KMS-11 (cell line): ENCODE measurements around the gene METTL4.
A peak's percentile ranks its signal among the peaks of the same experiment; 100 is the strongest.

Experiments
- H2AFZ ChIP-seq: fragments of 200-600 bp; sonication (generic); 2 replicates; pipeline ENCODE4 v1.6.1; 2016; ENCODE audit warnings: antibody characterized with exemption, mixed run types, low read depth
- H3K27ac ChIP-seq: fragments of 200-600 bp; sonication (generic); 2 replicates; pipeline ENCODE4 v1.6.1; 2016; ENCODE audit warnings: mild to moderate bottlenecking, mixed run types
- H3K27me3 ChIP-seq: fragments of 200-600 bp; sonication (generic); 2 replicates; pipeline ENCODE4 v1.6.1; 2017; ENCODE audit warnings: mild to moderate bottlenecking, low read depth, mixed run types, moderate library complexity; ENCODE audit not compliant: insufficient read depth
- H3K36me3 ChIP-seq: fragments of 200-600 bp; sonication (generic); 2 replicates; pipeline ENCODE4 v1.6.1; 2017; ENCODE audit warnings: mild to moderate bottlenecking, mixed run types; ENCODE audit not compliant: insufficient read depth
- H3K4me1 ChIP-seq: fragments of 200-600 bp; sonication (generic); 2 replicates; pipeline ENCODE4 v1.6.1; 2016; ENCODE audit warnings: mild to moderate bottlenecking, low read depth, mixed run types; ENCODE audit not compliant: poor library complexity, severe bottlenecking
- H3K4me2 ChIP-seq: fragments of 200-600 bp; sonication (generic); 2 replicates; pipeline ENCODE4 v1.7.0; 2016; ENCODE audit warnings: mild to moderate bottlenecking, mixed run types
- H3K4me3 ChIP-seq: fragments of 200-600 bp; sonication (generic); IDR thresholded peaks from 2 replicates; pipeline ENCODE4 v1.6.1; 2017; ENCODE audit warnings: low read depth, low read length, mixed read lengths; ENCODE audit not compliant: insufficient read depth
- H3K79me2 ChIP-seq: fragments of 200-600 bp; sonication (generic); 2 replicates; pipeline ENCODE4 v1.6.1; 2016; ENCODE audit warnings: low read depth, mixed run types; ENCODE audit not compliant: insufficient read depth
- H3K9ac ChIP-seq: fragments of 200-600 bp; sonication (generic); 2 replicates; pipeline ENCODE4 v1.6.1; 2016; ENCODE audit warnings: mild to moderate bottlenecking, mixed run types
- H4K20me1 ChIP-seq: fragments of 200-600 bp; sonication (generic); 2 replicates; pipeline ENCODE4 v1.6.1; 2016; ENCODE audit warnings: mild to moderate bottlenecking, mixed run types; ENCODE audit not compliant: insufficient read depth
- TF ChIP-seq, protein P1 (sequence below): fragments of 200-600 bp; sonication (generic); conservative IDR thresholded peaks from 2 replicates; pipeline ENCODE4 v1.6.1; 2017; ENCODE audit warnings: low read depth, mild to moderate bottlenecking, antibody characterized with exemption, low read length, moderate library complexity, mixed read lengths

METTL4 gene

DNA sequence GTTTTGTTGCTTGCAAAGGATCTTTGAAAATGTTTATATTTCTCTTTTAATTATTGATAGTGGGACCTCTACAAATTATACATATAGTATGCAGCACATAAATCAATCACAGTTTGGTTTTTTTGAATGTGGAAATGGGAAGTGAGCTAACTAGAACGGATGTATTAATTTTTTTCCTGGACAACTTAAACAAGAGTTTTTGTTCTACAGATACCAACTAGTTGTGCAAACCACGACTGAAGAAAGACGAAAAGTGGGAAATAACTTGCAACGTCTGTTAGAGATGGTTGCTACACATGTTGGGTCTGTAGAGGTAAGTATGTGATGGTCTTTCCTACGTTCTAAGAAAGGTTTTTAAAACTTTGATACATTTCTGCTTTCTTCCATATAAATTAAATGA lies 39.2 kb upstream of the METTL4 start:
- Histone ChIP-seq H3K9ac (no peak overlapping the region), H3K36me3 (no peaks in the 10 kb centered on the region), H3K4me1 (peaks cover 14% of the 10 kb centered on the region), H3K27me3 (no peaks in the 10 kb centered on the region), H3K27ac (no peak overlapping the region), H3K4me3 (no peak overlapping the region), H2AFZ (no peak overlapping the region), H3K79me2 (no peaks in the 10 kb centered on the region), H3K4me2 (no peak overlapping the region), H4K20me1 (no peaks in the 10 kb centered on the region)
- TF ChIP-seq, protein P1, sequence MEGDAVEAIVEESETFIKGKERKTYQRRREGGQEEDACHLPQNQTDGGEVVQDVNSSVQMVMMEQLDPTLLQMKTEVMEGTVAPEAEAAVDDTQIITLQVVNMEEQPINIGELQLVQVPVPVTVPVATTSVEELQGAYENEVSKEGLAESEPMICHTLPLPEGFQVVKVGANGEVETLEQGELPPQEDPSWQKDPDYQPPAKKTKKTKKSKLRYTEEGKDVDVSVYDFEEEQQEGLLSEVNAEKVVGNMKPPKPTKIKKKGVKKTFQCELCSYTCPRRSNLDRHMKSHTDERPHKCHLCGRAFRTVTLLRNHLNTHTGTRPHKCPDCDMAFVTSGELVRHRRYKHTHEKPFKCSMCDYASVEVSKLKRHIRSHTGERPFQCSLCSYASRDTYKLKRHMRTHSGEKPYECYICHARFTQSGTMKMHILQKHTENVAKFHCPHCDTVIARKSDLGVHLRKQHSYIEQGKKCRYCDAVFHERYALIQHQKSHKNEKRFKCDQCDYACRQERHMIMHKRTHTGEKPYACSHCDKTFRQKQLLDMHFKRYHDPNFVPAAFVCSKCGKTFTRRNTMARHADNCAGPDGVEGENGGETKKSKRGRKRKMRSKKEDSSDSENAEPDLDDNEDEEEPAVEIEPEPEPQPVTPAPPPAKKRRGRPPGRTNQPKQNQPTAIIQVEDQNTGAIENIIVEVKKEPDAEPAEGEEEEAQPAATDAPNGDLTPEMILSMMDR, result no peak

DNA sequence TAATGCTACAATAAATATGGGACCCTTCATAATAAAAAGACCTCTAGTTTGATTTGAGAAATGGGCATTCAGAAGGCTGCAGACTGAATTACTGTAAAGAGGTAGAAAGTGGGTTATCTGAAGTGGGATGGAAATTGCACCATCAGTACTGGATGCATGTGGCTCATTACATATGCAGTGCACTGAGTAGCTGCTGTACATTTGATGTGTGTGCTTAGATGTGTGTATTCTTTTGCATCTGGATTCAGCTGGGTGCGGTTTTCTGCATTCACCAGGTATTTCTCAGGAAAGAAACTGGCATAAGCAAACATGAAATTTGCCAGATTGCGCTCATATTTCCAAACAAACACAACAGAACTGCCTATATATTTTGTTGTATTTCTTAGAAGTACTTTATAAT lies 38.3 kb upstream of the METTL4 start:
- Histone ChIP-seq H3K27ac (no peak overlapping the region), H3K4me2 (no peak overlapping the region), H3K9ac (no peak overlapping the region), H4K20me1 (no peaks in the 10 kb centered on the region), H3K4me3 (no peak overlapping the region), H3K4me1 (peaks cover 23% of the 10 kb centered on the region), H3K79me2 (no peaks in the 10 kb centered on the region), H2AFZ (no peak overlapping the region), H3K36me3 (no peaks in the 10 kb centered on the region), H3K27me3 (no peaks in the 10 kb centered on the region)
- TF ChIP-seq, protein P1, result no peak

DNA sequence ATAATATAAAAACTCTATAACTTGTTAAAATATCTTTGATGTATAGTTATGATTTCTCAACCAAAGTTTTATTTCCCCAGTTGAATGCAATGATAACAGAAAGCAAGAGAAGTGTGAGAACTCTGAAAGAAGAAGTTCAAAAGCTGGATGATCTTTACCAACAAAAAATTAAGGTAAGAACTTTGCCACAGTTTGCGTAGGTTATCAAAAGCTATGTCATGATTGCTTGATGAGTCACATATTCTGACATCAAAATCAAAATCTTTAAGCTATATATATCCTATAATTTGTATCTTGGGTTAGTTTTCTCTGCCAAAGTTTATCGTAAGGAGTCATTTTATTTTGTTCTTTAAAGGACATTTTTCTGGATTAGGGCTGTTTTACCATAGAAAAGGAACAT lies 35.0 kb upstream of the METTL4 start:
- Histone ChIP-seq H3K27ac (peak overlapping the region; percentile 43; the same call in 1 of the 2 replicates), H3K27me3 (no peaks in the 10 kb centered on the region), H3K4me2 (peak overlapping the region; percentile 51; the same call in 1 of the 2 replicates), H3K79me2 (no peaks in the 10 kb centered on the region), H3K4me1 (peaks cover 26% of the 10 kb centered on the region), H3K36me3 (no peaks in the 10 kb centered on the region), H4K20me1 (no peaks in the 10 kb centered on the region), H3K9ac (no peak overlapping the region), H2AFZ (no peak overlapping the region), H3K4me3 (no peak overlapping the region)
- TF ChIP-seq, protein P1, result no peak

DNA sequence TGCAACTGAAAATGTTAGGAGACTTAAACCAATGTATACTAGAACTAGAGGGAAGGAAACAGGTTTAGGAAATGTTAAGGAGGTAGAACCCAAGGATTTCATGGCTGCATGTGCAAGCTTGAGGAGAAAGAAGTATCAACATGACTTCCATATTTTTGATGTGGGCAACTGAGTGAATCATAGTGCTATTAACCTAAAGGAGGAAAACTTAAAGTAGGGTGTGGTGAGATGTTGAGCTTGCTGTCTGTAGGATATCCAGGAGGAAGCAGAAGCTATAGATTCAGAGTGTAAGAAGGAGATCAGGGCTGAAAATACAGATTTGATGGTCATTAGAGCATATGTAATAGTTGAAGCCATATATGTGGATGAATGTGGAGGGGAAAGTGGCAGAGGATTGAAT lies 31.5 kb upstream of the METTL4 start:
- Histone ChIP-seq H3K9ac (no peak overlapping the region), H3K27ac (no peak overlapping the region), H3K4me3 (no peak overlapping the region), H3K36me3 (no peaks in the 10 kb centered on the region), H2AFZ (no peak overlapping the region), H3K4me1 (peaks cover 26% of the 10 kb centered on the region), H3K4me2 (no peak overlapping the region), H4K20me1 (no peaks in the 10 kb centered on the region), H3K27me3 (no peaks in the 10 kb centered on the region), H3K79me2 (no peaks in the 10 kb centered on the region)
- TF ChIP-seq, protein P1, result no peak
